KMS-11 (cell line): Measurements from ENCODE around the gene INPP5A.

ENCODE experiments used
- H2AFZ ChIP-seq: fragments of 200-600 bp; sonication (generic); 2 replicates; pipeline ENCODE4 v1.6.1; 2016; ENCODE audit warnings: antibody characterized with exemption, mixed run types, low read depth
- H3K27ac ChIP-seq: fragments of 200-600 bp; sonication (generic); 2 replicates; pipeline ENCODE4 v1.6.1; 2016; ENCODE audit warnings: mild to moderate bottlenecking, mixed run types
- H3K27me3 ChIP-seq: fragments of 200-600 bp; sonication (generic); 2 replicates; pipeline ENCODE4 v1.6.1; 2017; ENCODE audit warnings: mild to moderate bottlenecking, low read depth, mixed run types, moderate library complexity; ENCODE audit not compliant: insufficient read depth
- H3K36me3 ChIP-seq: fragments of 200-600 bp; sonication (generic); 2 replicates; pipeline ENCODE4 v1.6.1; 2017; ENCODE audit warnings: mild to moderate bottlenecking, mixed run types; ENCODE audit not compliant: insufficient read depth
- H3K4me1 ChIP-seq: fragments of 200-600 bp; sonication (generic); 2 replicates; pipeline ENCODE4 v1.6.1; 2016; ENCODE audit warnings: mild to moderate bottlenecking, low read depth, mixed run types; ENCODE audit not compliant: poor library complexity, severe bottlenecking
- H3K4me2 ChIP-seq: fragments of 200-600 bp; sonication (generic); 2 replicates; pipeline ENCODE4 v1.7.0; 2016; ENCODE audit warnings: mild to moderate bottlenecking, mixed run types
- H3K4me3 ChIP-seq: fragments of 200-600 bp; sonication (generic); IDR thresholded peaks from 2 replicates; pipeline ENCODE4 v1.6.1; 2017; ENCODE audit warnings: low read depth, low read length, mixed read lengths; ENCODE audit not compliant: insufficient read depth
- H3K79me2 ChIP-seq: fragments of 200-600 bp; sonication (generic); 2 replicates; pipeline ENCODE4 v1.6.1; 2016; ENCODE audit warnings: low read depth, mixed run types; ENCODE audit not compliant: insufficient read depth
- H3K9ac ChIP-seq: fragments of 200-600 bp; sonication (generic); 2 replicates; pipeline ENCODE4 v1.6.1; 2016; ENCODE audit warnings: mild to moderate bottlenecking, mixed run types
- H4K20me1 ChIP-seq: fragments of 200-600 bp; sonication (generic); 2 replicates; pipeline ENCODE4 v1.6.1; 2016; ENCODE audit warnings: mild to moderate bottlenecking, mixed run types; ENCODE audit not compliant: insufficient read depth
- TF ChIP-seq, protein P1 (sequence below): fragments of 200-600 bp; sonication (generic); conservative IDR thresholded peaks from 2 replicates; pipeline ENCODE4 v1.6.1; 2017; ENCODE audit warnings: low read depth, mild to moderate bottlenecking, antibody characterized with exemption, low read length, moderate library complexity, mixed read lengths

INPP5A gene

DNA sequence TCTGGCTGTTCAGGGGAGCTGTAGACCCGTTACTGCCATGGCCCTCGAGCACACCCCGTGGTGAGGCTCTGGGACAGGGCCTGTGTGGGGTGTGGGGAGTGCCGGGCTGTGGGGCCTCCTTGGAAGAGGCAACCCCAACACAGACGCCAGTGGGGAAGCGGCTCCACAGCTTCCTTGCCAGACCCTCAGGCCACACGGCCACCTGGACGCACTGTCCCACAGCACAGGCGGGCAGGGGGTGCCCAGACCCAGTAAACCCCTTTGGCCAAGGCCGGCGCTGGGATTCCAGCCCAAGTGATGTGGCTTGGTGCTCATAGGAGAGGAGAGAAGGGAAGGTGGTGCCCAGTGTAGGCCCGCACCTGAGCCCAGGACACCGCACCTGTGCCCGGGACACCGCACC is 261.3 kb downstream of the INPP5A start:
- no peaks in the 10 kb centered on the region for H3K4me1 ChIP-seq
- no peaks in the 10 kb centered on the region for H3K36me3 ChIP-seq
- H3K27me3 ChIP-seq, result peaks cover 27% of the 10 kb centered on the region; the same call in 1 of the 2 replicates
- no peak overlapping the region for H3K4me2 ChIP-seq
- TF ChIP-seq, protein P1, sequence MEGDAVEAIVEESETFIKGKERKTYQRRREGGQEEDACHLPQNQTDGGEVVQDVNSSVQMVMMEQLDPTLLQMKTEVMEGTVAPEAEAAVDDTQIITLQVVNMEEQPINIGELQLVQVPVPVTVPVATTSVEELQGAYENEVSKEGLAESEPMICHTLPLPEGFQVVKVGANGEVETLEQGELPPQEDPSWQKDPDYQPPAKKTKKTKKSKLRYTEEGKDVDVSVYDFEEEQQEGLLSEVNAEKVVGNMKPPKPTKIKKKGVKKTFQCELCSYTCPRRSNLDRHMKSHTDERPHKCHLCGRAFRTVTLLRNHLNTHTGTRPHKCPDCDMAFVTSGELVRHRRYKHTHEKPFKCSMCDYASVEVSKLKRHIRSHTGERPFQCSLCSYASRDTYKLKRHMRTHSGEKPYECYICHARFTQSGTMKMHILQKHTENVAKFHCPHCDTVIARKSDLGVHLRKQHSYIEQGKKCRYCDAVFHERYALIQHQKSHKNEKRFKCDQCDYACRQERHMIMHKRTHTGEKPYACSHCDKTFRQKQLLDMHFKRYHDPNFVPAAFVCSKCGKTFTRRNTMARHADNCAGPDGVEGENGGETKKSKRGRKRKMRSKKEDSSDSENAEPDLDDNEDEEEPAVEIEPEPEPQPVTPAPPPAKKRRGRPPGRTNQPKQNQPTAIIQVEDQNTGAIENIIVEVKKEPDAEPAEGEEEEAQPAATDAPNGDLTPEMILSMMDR, result no peak
- H3K9ac ChIP-seq, result no peak overlapping the region
- H3K4me3 ChIP-seq, result no peak overlapping the region
- no peaks in the 10 kb centered on the region for H3K79me2 ChIP-seq
- H3K27ac ChIP-seq, result no peak overlapping the region
- no peak overlapping the region for H2AFZ ChIP-seq
- no peaks in the 10 kb centered on the region for H4K20me1 ChIP-seq

DNA sequence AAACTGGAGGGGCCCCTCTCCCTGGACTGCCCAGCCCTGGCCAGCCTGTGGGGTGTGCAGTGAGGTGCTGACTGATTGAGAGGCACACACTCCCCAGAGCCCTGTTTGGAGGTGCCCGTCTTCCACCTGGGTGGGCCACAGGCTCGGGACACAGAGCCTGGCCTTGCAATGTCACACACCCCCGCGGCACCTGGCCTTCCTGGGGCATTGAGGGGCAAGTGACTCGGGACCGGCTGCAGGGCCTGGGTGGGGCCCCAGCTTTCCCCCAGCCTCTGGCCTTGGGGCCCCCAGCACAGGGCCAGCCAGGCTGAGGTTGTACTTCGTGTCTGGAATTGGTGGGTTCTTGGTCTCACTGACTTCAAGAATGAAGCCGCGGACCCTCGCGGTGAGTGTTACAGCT is 262.3 kb downstream of the INPP5A start:
- Histone ChIP-seq H4K20me1 (no peaks in the 10 kb centered on the region), H3K27ac (no peak overlapping the region), H3K4me3 (no peak overlapping the region), H3K9ac (no peak overlapping the region), H3K27me3 (peaks cover 35% of the 10 kb centered on the region; the same call in 1 of the 2 replicates), H3K36me3 (no peaks in the 10 kb centered on the region), H3K4me2 (no peak overlapping the region), H3K79me2 (no peaks in the 10 kb centered on the region), H3K4me1 (no peaks in the 10 kb centered on the region), H2AFZ (no peak overlapping the region)
- TF ChIP-seq, protein P1, result no peak

GRCh38 chr10:132802048-132802447 is 264.5 kb downstream of the INPP5A start:
- H3K9ac ChIP-seq, result no peak overlapping the region
- peaks cover 33% of the 10 kb centered on the region for H3K27me3 ChIP-seq
- H2AFZ ChIP-seq, result no peak overlapping the region
- no peak overlapping the region for H3K4me3 ChIP-seq
- no peak overlapping the region for H3K27ac ChIP-seq
- no peaks in the 10 kb centered on the region for H3K4me1 ChIP-seq
- no peaks in the 10 kb centered on the region for H3K79me2 ChIP-seq
- TF ChIP-seq, protein P1, result no peak
- H3K36me3 ChIP-seq, result no peaks in the 10 kb centered on the region
- H4K20me1 ChIP-seq, result no peaks in the 10 kb centered on the region
- H3K4me2 ChIP-seq, result no peak overlapping the region

GRCh38 chr10:132802694-132803320 is 265.2 kb downstream of the INPP5A start:
- H3K79me2 ChIP-seq, result no peaks in the 10 kb centered on the region
- H3K4me2 ChIP-seq, result no peak overlapping the region
- H3K27ac ChIP-seq, result no peak overlapping the region
- no peak overlapping the region for H3K9ac ChIP-seq
- no peaks in the 10 kb centered on the region for H3K4me1 ChIP-seq
- H2AFZ ChIP-seq, result no peak overlapping the region
- TF ChIP-seq, protein P1, result no peak
- no peak overlapping the region for H3K4me3 ChIP-seq
- H3K36me3 ChIP-seq, result no peaks in the 10 kb centered on the region
- H4K20me1 ChIP-seq, result no peaks in the 10 kb centered on the region
- H3K27me3 ChIP-seq, result peaks cover 32% of the 10 kb centered on the region
